SK-N-SH treated with all-trans-retinoic acid at 6 μM for 48 hours (cell line): Measurements from ENCODE around the gene PCK1.
A peak's percentile ranks its signal among the peaks of the same experiment; 100 is the strongest.

Experiments used
- ATAC-seq: fragments of 200-7000 bp; cut with Tn5 transposase; 3 replicates; pipeline ENCODE4 v1.9.1; 2020; ENCODE audit warnings: mild to moderate bottlenecking, moderate library complexity
- BACH2 ChIP-seq: fragments of 250-450 bp; sonication (Bioruptor Pico); IDR thresholded peaks from 2 replicates; pipeline ENCODE4 v1.9.0; 2021; ENCODE audit warnings: mild to moderate bottlenecking, borderline replicate concordance
- CREB5 ChIP-seq: fragments of 250-450 bp; sonication (Bioruptor Pico); IDR thresholded peaks from 2 replicates; pipeline ENCODE4 v1.5.1; 2020; ENCODE audit warnings: low read depth, mild to moderate bottlenecking, moderate library complexity
- CSDC2 ChIP-seq: fragments of 250-450 bp; sonication (Bioruptor Pico); IDR thresholded peaks from 2 replicates; pipeline ENCODE4 v1.5.0; 2020; ENCODE audit warnings: mild to moderate bottlenecking, moderate library complexity
- CSRNP3 ChIP-seq: fragments of 250-450 bp; sonication (Bioruptor Pico); IDR thresholded peaks from 2 replicates; pipeline ENCODE4 v1.5.1; 2021; ENCODE audit warnings: mild to moderate bottlenecking, moderate library complexity
- ESRRG ChIP-seq: fragments of 250-450 bp; sonication (Bioruptor Pico); IDR thresholded peaks from 2 replicates; pipeline ENCODE4 v1.6.1; 2021; ENCODE audit warnings: mild to moderate bottlenecking
- GLIS3 ChIP-seq: fragments of 250-450 bp; sonication (Bioruptor Pico); IDR thresholded peaks from 2 replicates; pipeline ENCODE4 v1.5.0; 2020; ENCODE audit warnings: mild to moderate bottlenecking, moderate library complexity
- ISL1 ChIP-seq: fragments of 250-450 bp; sonication (Bioruptor Pico); IDR thresholded peaks from 2 replicates; pipeline ENCODE4 v2.1.2; 2022; ENCODE audit warnings: mild to moderate bottlenecking, moderate library complexity
- OSR1 ChIP-seq: fragments of 250-450 bp; sonication (Bioruptor Pico); IDR thresholded peaks from 2 replicates; pipeline ENCODE4 v1.8.0; 2022; ENCODE audit warnings: moderate library complexity, mild to moderate bottlenecking, inconsistent platforms
- POU6F1 ChIP-seq: fragments of 250-450 bp; sonication (Bioruptor Pico); IDR thresholded peaks from 2 replicates; pipeline ENCODE4 v1.8.0; 2021; ENCODE audit warnings: low read depth, mild to moderate bottlenecking, moderate library complexity, borderline replicate concordance
- PPARA ChIP-seq: fragments of 250-450 bp; sonication (Bioruptor Pico); IDR thresholded peaks from 2 replicates; pipeline ENCODE4 v1.5.0; 2020; ENCODE audit warnings: mild to moderate bottlenecking, borderline replicate concordance
- RARB ChIP-seq: fragments of 250-450 bp; sonication (Bioruptor Pico); IDR thresholded peaks from 2 replicates; pipeline ENCODE4 v1.8.0; 2021; ENCODE audit warnings: mild to moderate bottlenecking, moderate library complexity
- TCF4 ChIP-seq: fragments of 250-450 bp; sonication (Bioruptor Pico); IDR thresholded peaks from 2 replicates; pipeline ENCODE4 v1.8.0; 2021; ENCODE audit warnings: mild to moderate bottlenecking, moderate library complexity, borderline replicate concordance
- TOX ChIP-seq: fragments of 250-450 bp; sonication (Bioruptor Pico); IDR thresholded peaks from 2 replicates; pipeline ENCODE4 v1.8.0; 2021; ENCODE audit warnings: mild to moderate bottlenecking, moderate library complexity, borderline replicate concordance
- ZC3H10 ChIP-seq: fragments of 250-450 bp; sonication (Bioruptor Pico); IDR thresholded peaks from 2 replicates; pipeline ENCODE4 v1.5.1; 2021; ENCODE audit warnings: mild to moderate bottlenecking, moderate library complexity
- ZNF565 ChIP-seq: fragments of 450-650 bp; formaldehyde crosslinking; conservative IDR thresholded peaks from 2 replicates; pipeline ENCODE4 v1.5.0; 2020; ENCODE audit warnings: low read depth, mild to moderate bottlenecking, moderate library complexity
- ZNF70 ChIP-seq: fragments of 450-650 bp; formaldehyde crosslinking; IDR thresholded peaks from 2 replicates; pipeline ENCODE4 v1.5.0; 2020; ENCODE audit warnings: mild to moderate bottlenecking, moderate library complexity
- ZNF8 ChIP-seq: fragments of 450-650 bp; formaldehyde crosslinking; IDR thresholded peaks from 2 replicates; pipeline ENCODE4 v1.5.0; 2020; ENCODE audit warnings: mild to moderate bottlenecking, moderate library complexity
- TF ChIP-seq, protein P1 (sequence below): fragments of 250-450 bp; sonication (Bioruptor Pico); IDR thresholded peaks from 2 replicates; pipeline ENCODE4 v1.8.0; 2020; ENCODE audit warnings: mild to moderate bottlenecking, moderate library complexity, borderline replicate concordance

PCK1 gene

GRCh38 chr20:57592263-57593092 is 31.6 kb downstream of the PCK1 start:
- no peak for TF ChIP-seq ZNF565 (CRISPR knock-in tag)
- TF ChIP-seq TCF4: no peak
- TF ChIP-seq POU6F1 (CRISPR knock-in tag): no peak
- no peak for TF ChIP-seq RARB (CRISPR knock-in tag)
- no peak for TF ChIP-seq ESRRG (CRISPR knock-in tag)
- no peak for TF ChIP-seq PPARA
- TF ChIP-seq, protein P1, sequence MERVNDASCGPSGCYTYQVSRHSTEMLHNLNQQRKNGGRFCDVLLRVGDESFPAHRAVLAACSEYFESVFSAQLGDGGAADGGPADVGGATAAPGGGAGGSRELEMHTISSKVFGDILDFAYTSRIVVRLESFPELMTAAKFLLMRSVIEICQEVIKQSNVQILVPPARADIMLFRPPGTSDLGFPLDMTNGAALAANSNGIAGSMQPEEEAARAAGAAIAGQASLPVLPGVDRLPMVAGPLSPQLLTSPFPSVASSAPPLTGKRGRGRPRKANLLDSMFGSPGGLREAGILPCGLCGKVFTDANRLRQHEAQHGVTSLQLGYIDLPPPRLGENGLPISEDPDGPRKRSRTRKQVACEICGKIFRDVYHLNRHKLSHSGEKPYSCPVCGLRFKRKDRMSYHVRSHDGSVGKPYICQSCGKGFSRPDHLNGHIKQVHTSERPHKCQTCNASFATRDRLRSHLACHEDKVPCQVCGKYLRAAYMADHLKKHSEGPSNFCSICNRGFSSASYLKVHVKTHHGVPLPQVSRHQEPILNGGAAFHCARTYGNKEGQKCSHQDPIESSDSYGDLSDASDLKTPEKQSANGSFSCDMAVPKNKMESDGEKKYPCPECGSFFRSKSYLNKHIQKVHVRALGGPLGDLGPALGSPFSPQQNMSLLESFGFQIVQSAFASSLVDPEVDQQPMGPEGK (CRISPR knock-in tag): no peak
- no peak for ATAC-seq

GRCh38 chr20:57593134-57593886 is 32.4 kb downstream of the PCK1 start:
- TF ChIP-seq ZNF8 (CRISPR knock-in tag): no peak
- TF ChIP-seq CSRNP3 (CRISPR knock-in tag): no peak
- TF ChIP-seq ISL1 (CRISPR knock-in tag): no peak
- no peak for TF ChIP-seq OSR1 (CRISPR knock-in tag)
- TF ChIP-seq ZNF565 (CRISPR knock-in tag): no peak
- TF ChIP-seq TCF4: no peak
- no peak for TF ChIP-seq RARB (CRISPR knock-in tag)
- TF ChIP-seq CREB5: no peak
- no peak for TF ChIP-seq BACH2 (CRISPR knock-in tag)
- TF ChIP-seq ESRRG (CRISPR knock-in tag): no peak
- no peak for TF ChIP-seq ZC3H10 (CRISPR knock-in tag)
- TF ChIP-seq POU6F1 (CRISPR knock-in tag): no peak
- TF ChIP-seq CSDC2 (CRISPR knock-in tag): no peak
- TF ChIP-seq TOX (CRISPR knock-in tag): no peak
- no peak for TF ChIP-seq PPARA
- TF ChIP-seq, all 23 proteins: peak for 0

GRCh38 chr20:57594092-57594951 is 33.4 kb downstream of the PCK1 start:
- ATAC-seq: peak; percentile 66
- no peak for TF ChIP-seq ZNF70
- TF ChIP-seq PPARA: no peak
- TF ChIP-seq CSDC2 (CRISPR knock-in tag): no peak
- TF ChIP-seq CSRNP3 (CRISPR knock-in tag): no peak
- no peak for TF ChIP-seq CREB5
- TF ChIP-seq OSR1 (CRISPR knock-in tag): no peak
- TF ChIP-seq ZNF565 (CRISPR knock-in tag): no peak
- no peak for TF ChIP-seq GLIS3 (CRISPR knock-in tag)
- no peak for TF ChIP-seq TOX (CRISPR knock-in tag)
- no peak for TF ChIP-seq ZNF8 (CRISPR knock-in tag)
- no peak for TF ChIP-seq POU6F1 (CRISPR knock-in tag)

More at GRCh38 chr20:57593134-57593886, 32.4 kb downstream of the PCK1 start:
- ATAC-seq: no peak
